Uterus (tissue), 2 donors: ENCODE data around the gene POLE.

Experiments
- CTCF ChIP-seq, 4 experiments: fragments of 200-600 bp in 2 of 4; fragments of 450-650 bp in 2 of 4; sonication (generic) in 2 of 4; IDR thresholded peaks; one replicate each; pipeline ENCODE4 v1.5.1; 2016 to 2019; ENCODE audit warnings: antibody characterized with exemption in 4 of 4, mild to moderate bottlenecking in 2 of 4, moderate library complexity in 1 of 4
- POLR2A ChIP-seq, 2 donors: fragments of 450-650 bp; IDR thresholded peaks; one replicate each; pipeline ENCODE4 v1.6.1; 2016; ENCODE audit warnings: antibody characterized with exemption in 2 of 2, mild to moderate bottlenecking in 1 of 2, moderate library complexity in 1 of 2

DNA sequence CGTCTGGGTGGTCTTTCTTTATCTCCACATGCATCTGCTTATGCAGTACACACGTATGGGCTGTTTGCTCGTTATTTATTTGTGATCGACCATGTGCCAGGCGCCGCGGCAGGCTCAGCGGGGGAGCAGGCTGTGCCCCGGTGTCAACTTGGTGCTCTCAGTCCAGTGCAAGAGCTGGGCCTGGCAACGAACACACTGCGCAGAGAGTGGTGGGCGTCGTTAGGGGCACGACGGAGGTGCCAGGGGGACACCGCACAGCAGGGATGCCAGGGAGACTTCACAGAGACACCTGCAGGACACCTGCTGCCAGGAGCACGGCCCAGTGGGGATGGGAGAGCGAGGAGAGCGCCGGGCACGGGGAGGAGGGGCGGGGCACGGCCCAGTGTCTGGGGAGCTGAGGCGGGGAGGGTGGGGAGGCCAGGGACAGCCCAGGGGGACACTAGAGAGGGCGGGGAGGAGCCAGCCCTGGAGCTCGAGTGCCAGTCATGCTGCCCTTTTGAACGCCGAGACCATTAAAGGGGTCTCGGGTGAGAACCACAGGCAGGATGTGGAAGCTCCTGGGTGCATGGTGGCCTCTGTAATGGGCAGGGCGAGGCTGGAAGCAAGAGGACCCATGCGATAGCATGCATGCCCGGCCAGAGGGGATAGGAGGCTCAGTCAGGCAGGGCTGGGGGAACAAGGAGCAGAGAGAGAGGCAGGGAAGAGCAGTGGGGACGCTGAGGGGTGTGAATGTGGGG is 76.1 kb downstream of the POLE start:
- TF ChIP-seq CTCF (IDR thresholded peaks at IDR 0.05) (no peak), POLR2A (IDR thresholded peaks at IDR 0.05) (no peak)
